Activated CD4-positive, alpha-beta T cell treated with anti-CD3 and anti-CD28 coated beads, Interleukin-2, amount 50 U/mL, for 16 hours (primary cell): ENCODE data around the gene PIK3R2.

Experiments
- DNase-seq: peaks from one replicate; pipeline ENCODE4 v3.0.0-alpha.2; 2020

PIK3R2 gene

GRCh38 chr19:18174983-18175382, 22.0 kb downstream of the PIK3R2 start:
- no peak for DNase-seq

GRCh38 chr19:18176367-18177310, 23.7 kb downstream of the PIK3R2 start:
- no peak for DNase-seq

GRCh38 chr19:18179957-18180356, 27.0 kb downstream of the PIK3R2 start:
- no peak for DNase-seq

DNA sequence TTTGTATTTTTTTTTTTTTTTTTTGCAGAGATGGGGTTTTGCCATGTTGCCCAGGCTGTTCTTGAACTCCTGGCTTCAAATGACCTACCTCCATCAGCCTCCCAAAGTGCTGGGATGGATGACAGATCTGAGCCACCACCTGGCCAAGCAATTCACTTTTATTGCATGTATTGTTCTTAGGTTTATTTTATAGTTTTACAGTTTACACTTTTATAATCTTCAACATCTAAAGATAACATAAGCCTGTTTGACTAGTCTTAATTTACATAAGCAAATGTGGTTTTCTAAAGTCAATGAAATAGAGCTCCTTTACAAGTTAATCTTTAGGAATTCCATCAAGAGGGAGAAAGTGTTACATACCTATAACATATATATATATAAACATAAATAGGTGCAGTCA, 30.6 kb downstream of the PIK3R2 start:
- DNase-seq = no peak

DNA sequence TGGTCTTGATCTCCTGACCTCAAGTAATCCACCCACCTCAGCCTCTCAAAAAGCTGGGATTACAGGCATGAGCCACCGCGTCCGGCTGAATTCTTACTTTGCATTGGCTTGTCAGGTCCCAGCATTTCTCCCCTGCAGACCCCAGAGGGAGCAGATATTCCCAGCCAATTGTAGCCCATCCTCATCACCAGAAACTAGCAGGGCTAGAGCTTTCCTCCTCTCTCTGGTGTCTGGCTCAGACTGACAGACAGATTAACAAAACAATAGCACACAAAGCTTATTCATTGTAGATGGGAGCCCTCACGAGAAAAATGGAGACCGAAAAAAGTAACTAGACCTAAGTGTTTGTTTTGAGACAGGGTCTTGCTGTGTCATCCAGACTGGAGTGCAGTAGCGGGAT, 32.6 kb downstream of the PIK3R2 start:
- DNase-seq = no peak

GRCh38 chr19:18190278-18190677, 37.3 kb downstream of the PIK3R2 start:
- no peak for DNase-seq

- no peak for DNase-seq
Measured at GRCh38 chr19:18191640-18192062, 38.7 kb downstream of the PIK3R2 start.

- peak; percentile 100 for DNase-seq
Measured at GRCh38 chr19:18192673-18193387, 39.9 kb downstream of the PIK3R2 start, which contains the start of gene MPV17L2. TSS of gene MPV17L2 (plus strand) at chr19:18193218. CDS start at chr19:18193282, 64 bp downstream.

DNA sequence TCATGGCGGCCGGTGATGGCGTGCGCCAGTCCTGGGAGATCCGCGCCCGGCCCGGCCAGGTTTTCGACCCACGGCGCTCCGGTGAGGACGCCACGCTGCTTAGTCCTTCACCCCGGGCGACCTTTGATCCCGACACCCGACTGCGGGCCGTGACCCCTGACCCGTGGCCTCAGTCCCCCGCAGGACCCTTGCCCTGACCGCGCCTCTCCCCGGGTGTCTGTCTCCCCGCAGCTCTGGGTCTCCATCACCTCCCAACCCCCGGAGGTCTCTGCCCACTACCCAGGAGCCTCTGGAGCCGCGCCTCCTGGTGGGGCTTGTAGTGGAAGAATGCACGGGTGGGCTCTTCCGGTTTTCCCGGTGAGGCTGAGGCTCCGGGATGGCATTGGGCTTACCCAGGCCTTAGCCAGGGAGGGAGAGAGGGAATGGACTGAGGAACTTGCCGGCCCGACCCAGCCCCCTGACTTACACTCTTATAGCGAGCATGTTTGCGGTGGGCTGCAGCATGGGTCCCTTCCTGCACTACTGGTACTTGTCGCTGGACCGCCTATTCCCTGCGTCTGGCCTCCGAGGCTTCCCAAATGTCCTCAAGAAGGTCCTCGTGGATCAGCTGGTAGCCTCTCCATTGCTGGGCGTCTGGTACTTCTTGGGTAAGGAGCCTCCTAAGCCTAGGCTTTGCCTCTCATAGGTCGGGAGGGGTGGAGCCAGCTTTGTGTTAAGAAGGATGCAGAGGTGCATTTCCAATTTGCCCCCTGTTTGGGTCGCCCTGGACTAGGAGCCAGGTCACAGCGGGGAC, 40.6 kb downstream of the PIK3R2 start:
- no peak for DNase-seq

- no peak for DNase-seq
Measured at GRCh38 chr19:18194181-18194530, 41.2 kb downstream of the PIK3R2 start.

GRCh38 chr19:18194554-18195238, 41.7 kb downstream of the PIK3R2 start:
- DNase-seq = peak; percentile 25

- no peak for DNase-seq
Measured at GRCh38 chr19:18196511-18196845, 43.5 kb downstream of the PIK3R2 start.

GRCh38 chr19:18197306-18197705, 44.3 kb downstream of the PIK3R2 start:
- no peak for DNase-seq

DNA sequence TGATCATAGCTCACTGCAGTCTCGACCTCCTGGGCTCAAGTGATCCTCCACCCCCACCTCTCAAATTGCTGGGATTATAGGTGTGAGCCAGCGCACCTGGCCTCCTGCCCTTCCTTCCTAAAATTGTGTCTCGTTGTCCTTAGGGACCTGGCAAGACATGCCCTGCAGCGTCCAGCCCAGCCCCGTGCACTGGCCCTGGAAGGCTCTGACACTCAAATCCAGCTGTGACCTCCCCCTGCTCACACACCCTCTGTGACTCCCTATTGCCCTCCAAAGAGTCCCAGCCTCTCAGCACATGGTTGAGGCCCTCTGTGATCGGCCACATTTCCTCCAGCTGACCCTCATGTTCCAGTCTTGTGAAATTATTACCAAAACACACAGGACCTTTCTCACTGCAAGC, 45.0 kb downstream of the PIK3R2 start:
- DNase-seq = no peak

- no peak for DNase-seq
Measured at GRCh38 chr19:18198374-18198773, 45.4 kb downstream of the PIK3R2 start.

GRCh38 chr19:18202397-18202777, 49.4 kb downstream of the PIK3R2 start:
- DNase-seq = no peak

DNA sequence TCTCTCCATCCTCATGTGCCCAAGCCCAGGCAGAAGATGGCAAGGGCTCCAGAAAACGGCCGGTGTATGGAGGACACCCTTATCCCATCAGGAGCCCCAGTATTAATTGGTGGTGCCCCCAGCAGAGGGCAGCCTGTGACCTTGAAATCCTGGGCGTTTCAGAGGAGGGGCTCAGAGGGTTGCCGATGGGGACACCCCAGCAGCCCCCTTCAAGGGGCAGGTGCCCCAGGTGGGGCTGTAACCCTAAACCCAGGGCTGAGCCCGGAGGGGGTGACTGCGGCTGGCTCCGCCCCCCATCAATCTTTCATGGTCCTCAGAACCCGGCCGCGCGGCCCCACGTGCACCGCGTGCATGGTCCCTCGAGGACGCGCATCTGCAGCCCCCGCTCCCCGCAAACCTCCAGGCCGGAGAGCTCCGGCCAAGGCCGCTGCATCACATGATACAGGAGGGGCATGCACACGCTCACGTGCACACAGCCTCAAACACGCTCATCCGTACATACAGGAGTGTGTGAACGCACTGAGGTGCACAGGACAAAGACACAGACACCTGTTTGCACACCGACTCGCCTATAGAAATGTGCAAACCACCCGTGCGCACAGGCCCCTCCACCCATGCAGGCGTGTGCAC, 49.9 kb downstream of the PIK3R2 start:
- peak; percentile 29 for DNase-seq

DNA sequence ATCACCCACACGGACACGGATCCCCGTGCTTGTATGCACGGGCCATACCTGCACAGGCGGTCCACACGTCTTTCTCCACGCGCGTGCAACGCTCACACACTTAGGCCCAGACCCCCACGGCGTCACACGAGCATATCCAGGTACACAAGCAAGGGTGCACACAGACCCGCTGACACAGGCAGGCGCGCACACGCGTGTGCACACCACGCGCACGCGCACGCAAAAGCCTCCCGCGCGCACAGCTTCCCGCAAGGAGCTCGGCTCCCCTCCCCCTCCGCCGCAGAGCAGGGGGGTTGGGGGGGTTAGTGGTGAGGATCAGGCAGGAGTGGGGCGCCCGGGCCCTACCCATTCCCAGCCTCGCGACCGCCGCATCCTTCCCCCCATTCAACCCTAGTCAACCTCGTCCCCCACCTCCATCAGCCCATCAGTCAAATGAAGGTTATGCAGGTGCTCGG, 50.5 kb downstream of the PIK3R2 start:
- peak; percentile 41 for DNase-seq

DNA sequence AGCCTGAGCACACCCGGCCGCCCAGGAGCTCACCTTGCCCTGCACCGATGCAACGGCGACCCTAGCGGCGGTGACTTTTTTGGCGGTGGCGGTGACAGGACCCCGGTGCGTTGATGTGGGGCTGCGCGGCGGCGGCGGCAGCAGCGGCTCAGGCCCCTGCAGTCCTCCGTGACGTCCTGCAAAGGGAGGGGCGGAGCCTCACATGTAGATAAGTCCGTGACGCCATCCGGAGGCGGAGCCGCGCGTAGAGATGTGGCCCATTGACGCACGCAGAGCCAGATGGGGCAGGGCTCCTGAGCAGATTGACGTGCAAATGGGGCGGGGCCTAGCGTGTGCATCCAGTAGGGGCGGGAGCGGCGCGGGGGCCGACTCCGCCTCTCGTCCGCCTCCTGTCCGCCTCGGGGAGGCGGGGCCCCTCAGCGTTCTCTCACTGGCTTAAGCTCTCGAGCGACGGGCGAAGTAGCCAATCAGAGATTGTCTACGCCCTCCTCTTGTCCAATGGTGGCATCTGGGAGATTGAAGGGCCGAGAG, 51.0 kb downstream of the PIK3R2 start, which contains the start of gene RAB3A:
Gene RAB3A, minus strand, starts transcription at position 180 of the 531 bp plus-strand sequence. CDS start 1,302 bp downstream, outside the sequence.
- peak; percentile 100 for DNase-seq

GRCh38 chr19:18204394-18205199, 51.6 kb downstream of the PIK3R2 start:
- peak; percentile 23 for DNase-seq
